EH (cell line): Measurements from ENCODE around the gene ARTN.

Experiments
- DNase-seq: peaks from one replicate; pipeline ENCODE4 v3.0.0-alpha.2; 2015; ENCODE audit warnings: low read depth

Gene ARTN

DNA sequence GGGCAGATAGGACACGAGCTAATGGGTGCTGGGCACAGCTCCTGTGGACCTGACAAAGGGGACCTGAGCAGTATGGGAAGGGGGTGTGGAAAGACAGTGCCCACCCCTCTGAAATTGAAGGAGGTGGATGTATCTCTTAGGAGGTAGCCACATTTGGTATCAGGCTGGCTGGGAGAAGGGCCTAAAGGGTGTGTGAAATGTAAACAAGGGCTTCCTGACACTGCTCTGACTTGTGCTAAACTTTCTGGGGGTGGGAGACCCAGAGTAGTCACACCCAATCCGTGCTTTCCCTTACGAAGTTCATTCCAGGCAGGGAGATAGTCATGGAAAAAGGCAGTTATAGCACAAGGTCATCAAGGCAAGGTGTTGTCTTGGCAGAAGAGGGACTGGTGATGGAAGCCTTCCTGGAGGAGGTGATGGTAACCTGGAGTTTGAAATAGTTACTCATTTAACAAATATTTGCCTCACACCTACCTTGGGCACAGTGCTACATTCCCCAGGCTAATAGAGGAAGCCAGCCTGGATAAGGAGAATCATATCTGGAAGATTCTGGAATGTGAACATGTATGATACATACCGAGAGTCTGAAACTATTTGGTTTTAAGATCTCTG is 52.5 kb downstream of the ARTN start:
- DNase-seq, result peak; percentile 12

DNA sequence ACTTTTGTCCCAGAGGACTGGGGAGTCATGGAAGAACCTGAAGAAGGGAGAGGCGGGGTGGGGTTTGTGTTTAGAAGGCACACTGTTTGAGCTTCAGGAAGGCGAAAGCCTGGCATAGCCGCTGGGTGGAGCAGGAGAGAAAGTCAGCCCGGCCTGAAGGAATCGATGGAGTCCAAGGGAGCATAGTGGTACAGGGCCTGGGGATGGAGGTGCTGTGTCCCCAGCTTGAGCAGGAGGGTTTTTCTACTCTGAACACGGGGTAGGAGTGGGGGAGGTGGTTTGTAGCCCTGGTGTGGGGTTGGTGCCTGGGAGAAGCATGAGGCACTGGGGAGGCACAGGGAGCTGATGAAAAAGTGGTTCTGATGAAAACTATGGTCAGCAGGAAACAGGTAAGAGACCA is 53.1 kb downstream of the ARTN start:
- DNase-seq, result peak; percentile 34
